Measurements from ENCODE around the gene TMEM144. TPM values are rescaled to one million over a fixed set of nuclear protein-coding genes. Genes with fewer than 3 reads are reported as not detected.

Gene TMEM144
- total RNA-seq, 1 donor = 7.3 TPM

DNA sequence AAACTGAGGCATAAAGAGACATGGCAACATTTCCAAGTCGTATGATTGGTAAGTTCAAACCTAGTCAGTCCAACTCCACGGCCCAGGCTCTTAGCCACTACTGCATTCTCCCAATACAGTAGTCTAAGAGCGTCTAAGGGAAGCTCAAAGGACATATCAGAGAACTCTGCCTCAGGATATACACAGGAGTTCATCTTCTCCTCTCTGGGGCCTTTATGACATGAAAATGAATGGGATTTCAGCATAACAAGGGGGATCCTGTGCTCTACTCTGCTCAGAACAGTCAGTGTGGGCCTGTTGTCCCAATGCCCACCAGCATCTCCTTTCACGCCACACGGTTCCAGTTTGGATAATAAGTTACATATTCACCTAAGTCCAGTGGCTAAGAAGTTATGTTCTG lies 41.7 kb upstream of the TMEM144 start:
- no peak for DNase-seq (ENCODE audit: low read depth)
- TF ChIP-seq, protein P1, sequence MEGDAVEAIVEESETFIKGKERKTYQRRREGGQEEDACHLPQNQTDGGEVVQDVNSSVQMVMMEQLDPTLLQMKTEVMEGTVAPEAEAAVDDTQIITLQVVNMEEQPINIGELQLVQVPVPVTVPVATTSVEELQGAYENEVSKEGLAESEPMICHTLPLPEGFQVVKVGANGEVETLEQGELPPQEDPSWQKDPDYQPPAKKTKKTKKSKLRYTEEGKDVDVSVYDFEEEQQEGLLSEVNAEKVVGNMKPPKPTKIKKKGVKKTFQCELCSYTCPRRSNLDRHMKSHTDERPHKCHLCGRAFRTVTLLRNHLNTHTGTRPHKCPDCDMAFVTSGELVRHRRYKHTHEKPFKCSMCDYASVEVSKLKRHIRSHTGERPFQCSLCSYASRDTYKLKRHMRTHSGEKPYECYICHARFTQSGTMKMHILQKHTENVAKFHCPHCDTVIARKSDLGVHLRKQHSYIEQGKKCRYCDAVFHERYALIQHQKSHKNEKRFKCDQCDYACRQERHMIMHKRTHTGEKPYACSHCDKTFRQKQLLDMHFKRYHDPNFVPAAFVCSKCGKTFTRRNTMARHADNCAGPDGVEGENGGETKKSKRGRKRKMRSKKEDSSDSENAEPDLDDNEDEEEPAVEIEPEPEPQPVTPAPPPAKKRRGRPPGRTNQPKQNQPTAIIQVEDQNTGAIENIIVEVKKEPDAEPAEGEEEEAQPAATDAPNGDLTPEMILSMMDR (IDR thresholded peaks at IDR 0.05; ENCODE audit: insufficient read depth, low read depth, low read length) = no peak
- H3K4me3 ChIP-seq (ENCODE audit: low read depth, low read length) = peak overlapping the region; percentile 74

DNA sequence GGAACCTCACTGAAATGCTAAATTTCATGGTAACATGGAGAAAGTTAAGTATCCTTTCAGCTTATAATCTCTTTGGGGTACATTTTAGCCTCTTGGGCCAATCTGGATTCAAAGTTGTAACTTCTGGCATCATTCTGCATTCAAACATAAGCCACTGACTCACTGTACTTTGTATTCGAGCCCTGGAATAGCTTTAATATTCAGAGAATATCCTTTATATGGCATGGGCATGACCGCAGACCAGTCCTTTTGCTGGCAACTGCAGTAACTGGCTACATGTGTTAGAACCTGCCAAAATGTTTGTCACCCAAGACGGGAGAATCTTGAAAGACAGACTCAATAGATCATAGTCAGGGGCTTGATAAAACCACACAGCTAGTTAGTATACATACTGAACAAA lies 40.8 kb upstream of the TMEM144 start:
- peak overlapping the region; percentile 74 for H3K4me3 ChIP-seq (ENCODE audit: low read depth, low read length)
- TF ChIP-seq, protein P1 (IDR thresholded peaks at IDR 0.05; ENCODE audit: insufficient read depth, low read depth, low read length) = no peak
- DNase-seq (ENCODE audit: low read depth) = no peak

DNA sequence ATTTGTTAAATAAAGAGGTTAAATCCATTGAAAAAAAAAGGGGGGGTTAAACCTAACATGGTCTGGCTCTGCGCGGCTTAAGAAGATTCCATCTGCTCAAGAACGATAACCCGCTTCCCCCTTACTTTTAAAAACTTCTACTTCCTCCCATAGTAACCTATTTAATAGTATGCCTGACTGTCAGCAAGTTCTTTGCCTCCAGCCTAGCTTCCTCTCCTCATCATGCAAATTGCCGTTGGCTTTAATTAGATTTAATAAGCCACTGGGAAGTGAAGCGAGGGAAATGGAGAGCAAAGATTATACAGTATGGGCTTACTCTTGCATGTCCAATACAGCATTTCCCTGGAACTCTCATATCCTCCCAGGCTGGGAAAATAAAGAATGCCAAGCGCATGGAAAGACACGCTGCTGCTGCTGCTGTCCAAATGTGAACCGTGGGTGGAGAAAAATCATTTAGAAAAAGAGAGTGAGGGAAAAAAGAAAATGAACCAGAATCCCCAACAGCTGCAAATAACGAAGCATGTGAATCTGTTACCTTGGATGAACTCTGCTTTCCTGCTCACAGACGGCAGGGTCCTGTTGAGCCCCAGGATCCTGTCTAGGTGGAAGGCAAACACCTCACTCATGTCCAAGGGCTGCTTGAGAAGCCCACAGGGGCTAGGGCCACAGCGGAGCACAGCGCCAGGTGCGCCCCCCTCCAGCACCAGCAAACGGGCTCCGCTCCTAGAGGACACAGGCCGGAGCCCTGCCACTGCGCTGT lies 40.2 kb upstream of the TMEM144 start:
- TF ChIP-seq, protein P1 (IDR thresholded peaks at IDR 0.05; ENCODE audit: insufficient read depth, low read depth, low read length) = no peak
- peak; percentile 57 for DNase-seq (ENCODE audit: low read depth)
- H3K4me3 ChIP-seq (ENCODE audit: low read depth, low read length) = peak overlapping the region; percentile 74

DNA sequence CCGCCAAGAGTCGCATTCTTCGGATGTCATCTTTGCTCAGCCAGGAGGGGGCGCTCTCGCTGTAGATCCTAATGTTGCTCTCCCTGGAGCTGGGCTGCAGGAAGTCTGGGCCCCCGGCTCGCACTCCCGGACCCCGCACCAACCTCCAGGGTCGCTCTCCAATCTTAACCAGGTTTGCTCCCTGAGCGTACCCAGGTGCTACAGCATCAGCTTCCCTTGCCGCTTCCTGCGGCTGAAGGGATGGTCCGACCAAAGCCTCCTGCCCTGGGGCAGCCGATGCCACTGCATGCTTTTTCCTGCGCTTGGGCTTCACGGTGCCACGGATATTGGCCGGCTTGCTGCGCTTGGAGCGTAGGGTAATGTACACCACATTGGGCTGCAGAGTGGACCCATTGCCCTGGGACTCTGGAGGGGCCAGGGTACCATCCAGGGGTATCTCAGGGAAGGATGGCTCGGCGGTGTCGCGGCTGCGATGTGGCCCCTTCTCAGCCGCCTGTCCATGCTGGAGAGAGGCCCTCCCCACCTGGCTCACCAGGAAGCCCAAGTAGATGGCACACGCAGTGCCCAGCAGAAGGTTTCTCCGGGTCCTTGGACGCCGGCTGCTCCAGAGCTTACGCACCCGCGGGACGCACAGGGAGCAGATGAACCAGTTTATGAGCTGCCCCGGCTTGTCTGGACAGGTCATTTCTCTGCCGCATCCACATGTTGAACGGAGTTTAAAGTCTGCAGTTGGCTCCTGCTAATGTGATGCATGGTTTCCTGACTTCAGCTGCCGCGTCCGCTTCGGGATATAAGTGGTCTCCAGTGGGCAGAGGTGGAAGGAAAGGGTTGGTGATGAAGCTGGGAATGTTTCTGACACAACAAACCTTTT lies 39.4 kb upstream of the TMEM144 start:
- TF ChIP-seq, protein P1 (IDR thresholded peaks at IDR 0.05; ENCODE audit: insufficient read depth, low read depth, low read length) = peak; percentile 54
- DNase-seq (ENCODE audit: low read depth) = peak; percentile 74
- H3K4me3 ChIP-seq (ENCODE audit: low read depth, low read length) = peak overlapping the region; percentile 74

DNA sequence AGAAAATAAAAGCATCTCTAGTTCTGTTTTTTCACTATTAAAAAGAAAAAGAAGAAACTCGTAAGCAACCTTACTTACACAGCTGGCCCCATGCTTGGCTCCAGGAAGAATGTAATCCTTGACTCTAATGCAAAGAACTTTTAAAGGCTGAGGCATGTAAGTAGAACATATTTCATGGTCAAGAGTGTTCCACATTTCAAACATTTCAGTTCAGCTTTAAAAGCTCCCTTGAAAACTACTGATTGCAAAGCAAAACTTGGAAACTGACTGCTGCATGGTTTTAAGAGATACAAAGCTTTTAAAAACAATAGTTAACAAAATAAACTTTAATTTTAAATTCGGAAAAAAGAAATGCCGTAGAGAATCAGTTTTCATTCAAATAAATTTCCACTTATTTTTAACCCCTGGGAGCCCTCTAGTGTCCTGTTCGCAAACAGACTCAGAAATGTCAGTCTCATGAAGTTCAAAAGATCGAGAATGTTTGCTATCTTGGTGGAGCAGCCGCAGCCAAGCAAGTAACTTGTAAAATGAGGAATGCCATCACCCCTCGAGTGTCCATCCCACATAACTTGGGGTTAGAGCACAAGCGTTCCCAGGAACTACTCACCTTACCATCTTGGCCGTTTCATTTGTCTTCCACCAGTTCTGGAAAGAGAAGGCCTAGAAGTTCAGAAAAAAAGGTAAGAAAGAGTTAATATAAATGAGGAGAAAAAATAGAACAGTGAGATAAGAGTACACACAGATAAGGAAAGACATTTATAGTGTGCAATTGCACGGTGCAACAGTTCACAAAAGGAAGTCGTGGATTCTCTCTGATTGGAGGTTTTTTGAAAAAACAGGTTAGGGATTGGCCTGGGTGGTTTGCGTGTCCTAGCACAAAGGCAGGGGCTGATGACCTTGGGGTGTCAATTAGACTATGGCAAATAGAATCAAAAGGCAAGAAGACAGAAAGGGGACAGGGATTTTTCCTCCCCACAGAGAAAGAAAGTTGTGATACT lies 37.7 kb upstream of the TMEM144 start, which contains the start of gene GASK1B:
Gene GASK1B, minus strand, starts transcription at position 765 of the 998 bp plus-strand sequence. CDS start 1,650 bp downstream, outside the sequence.
- peak within 1 kb of the TSS; percentile 74 for H3K4me3 ChIP-seq (ENCODE audit: low read depth, low read length)
- TF ChIP-seq, protein P1 (IDR thresholded peaks at IDR 0.05; ENCODE audit: insufficient read depth, low read depth, low read length) = peak; percentile 75
- DNase-seq (ENCODE audit: low read depth) = peak; percentile 88

DNA sequence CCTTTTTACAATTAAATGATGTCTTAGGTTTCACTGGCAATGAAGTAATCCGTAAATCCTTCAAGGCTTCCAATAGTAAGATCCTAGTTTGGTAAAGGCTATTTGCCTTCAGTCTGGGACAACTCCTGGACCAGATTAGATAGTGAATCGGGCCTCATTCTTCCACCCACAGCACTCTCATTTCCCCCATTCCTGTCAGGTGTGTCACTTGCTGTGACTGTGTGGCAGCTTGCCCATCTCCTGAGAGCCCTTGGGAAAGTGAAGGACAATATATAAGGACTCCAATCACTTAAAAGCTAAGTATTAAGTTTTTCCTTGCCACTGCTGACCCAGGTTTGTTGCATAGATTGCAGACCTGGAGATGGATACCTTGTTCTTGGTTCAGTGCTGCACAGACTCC lies 34.2 kb upstream of the TMEM144 start:
- TF ChIP-seq, protein P1 (IDR thresholded peaks at IDR 0.05; ENCODE audit: insufficient read depth, low read depth, low read length) = no peak
- no peak overlapping the region for H3K4me3 ChIP-seq (ENCODE audit: low read depth, low read length)
- no peak for DNase-seq (ENCODE audit: low read depth)

Measured in fibroblast of villous mesenchyme (primary cell).